BE2C (cell line): Measurements from ENCODE around the gene TTC32.

Source experiments
- DNase-seq: peaks from one replicate; pipeline ENCODE4 v3.0.0-alpha.2; 2020
- H3K27me3 ChIP-seq: fragments of 250-450 bp; sonication (Bioruptor Pico); 2 replicates; pipeline ENCODE4 v1.5.1; 2020; ENCODE audit warnings: mild to moderate bottlenecking
- H3K36me3 ChIP-seq: fragments of 250-450 bp; sonication (Bioruptor Pico); 2 replicates; pipeline ENCODE4 v1.5.1; 2020; ENCODE audit warnings: mild to moderate bottlenecking
- H3K4me1 ChIP-seq: fragments of 250-450 bp; sonication (Bioruptor Pico); 2 replicates; pipeline ENCODE4 v1.5.1; 2020
- H3K4me3 ChIP-seq: 2 replicates; pipeline ENCODE4 v1.5.1; 2011; ENCODE audit warnings: low read depth, low read length
- H3K9me3 ChIP-seq: fragments of 250-450 bp; sonication (Bioruptor Pico); 2 replicates; pipeline ENCODE4 v1.5.1; 2020
- CTCF ChIP-seq: IDR thresholded peaks from 2 replicates; pipeline ENCODE4 v1.5.1; 2012; ENCODE audit warnings: mild to moderate bottlenecking, low read depth, low read length

The TTC32 gene

GRCh38 chr2:19865151-19865550 is 36.6 kb downstream of the TTC32 start:
- DNase-seq, result no peak
- Histone ChIP-seq H3K36me3 (no peaks in the 10 kb centered on the region), H3K4me1 (no peaks in the 10 kb centered on the region), H3K9me3 (no peaks in the 10 kb centered on the region), H3K27me3 (peaks cover 6% of the 10 kb centered on the region), H3K4me3 (no peak overlapping the region)
- TF ChIP-seq CTCF, result no peak

GRCh38 chr2:19864381-19864780 is 37.4 kb downstream of the TTC32 start:
- no peaks in the 10 kb centered on the region for H3K9me3 ChIP-seq
- DNase-seq, result no peak
- H3K36me3 ChIP-seq, result no peaks in the 10 kb centered on the region
- H3K27me3 ChIP-seq, result peaks cover 6% of the 10 kb centered on the region
- TF ChIP-seq CTCF, result no peak
- no peaks in the 10 kb centered on the region for H3K4me1 ChIP-seq
- H3K4me3 ChIP-seq, result no peak overlapping the region

- no peaks in the 10 kb centered on the region for H3K36me3 ChIP-seq
- peaks cover 12% of the 10 kb centered on the region for H3K27me3 ChIP-seq
- H3K4me1 ChIP-seq, result no peaks in the 10 kb centered on the region
- no peaks in the 10 kb centered on the region for H3K9me3 ChIP-seq
- peak; percentile 70 for DNase-seq
- peak overlapping the region; percentile 38 for H3K4me3 ChIP-seq
- TF ChIP-seq CTCF, result peak; percentile 86
Measured at GRCh38 chr2:19863303-19864041, 38.3 kb downstream of the TTC32 start.

- Histone ChIP-seq H3K27me3 (peaks cover 22% of the 10 kb centered on the region), H3K9me3 (no peaks in the 10 kb centered on the region), H3K4me3 (no peak overlapping the region), H3K36me3 (no peaks in the 10 kb centered on the region), H3K4me1 (no peaks in the 10 kb centered on the region)
- no peak for DNase-seq
- TF ChIP-seq CTCF, result no peak
Measured at GRCh38 chr2:19861813-19862212, 40.0 kb downstream of the TTC32 start.

GRCh38 chr2:19860022-19860421 is 41.8 kb downstream of the TTC32 start:
- Histone ChIP-seq H3K4me3 (no peak overlapping the region), H3K27me3 (peaks cover 22% of the 10 kb centered on the region), H3K36me3 (no peaks in the 10 kb centered on the region), H3K9me3 (no peaks in the 10 kb centered on the region), H3K4me1 (no peaks in the 10 kb centered on the region)
- DNase-seq, result no peak
- no peak for TF ChIP-seq CTCF

GRCh38 chr2:19859565-19859964 is 42.2 kb downstream of the TTC32 start:
- H3K4me3 ChIP-seq, result no peak overlapping the region
- H3K4me1 ChIP-seq, result no peaks in the 10 kb centered on the region
- no peak for TF ChIP-seq CTCF
- peaks cover 22% of the 10 kb centered on the region for H3K27me3 ChIP-seq
- DNase-seq, result no peak
- no peaks in the 10 kb centered on the region for H3K9me3 ChIP-seq
- no peaks in the 10 kb centered on the region for H3K36me3 ChIP-seq
